HG03558 (cell line): Measurements from ENCODE around the gene PSTPIP1.

Experiments
- ATAC-seq: cut with Tn5 transposase; IDR thresholded peaks from one replicate; pipeline ENCODE4 v1.9.1; 2021; ENCODE audit warnings: moderate number of reproducible peaks; ENCODE audit not compliant: unreplicated experiment; ENCODE audit errors: extremely low read depth

Gene PSTPIP1

DNA sequence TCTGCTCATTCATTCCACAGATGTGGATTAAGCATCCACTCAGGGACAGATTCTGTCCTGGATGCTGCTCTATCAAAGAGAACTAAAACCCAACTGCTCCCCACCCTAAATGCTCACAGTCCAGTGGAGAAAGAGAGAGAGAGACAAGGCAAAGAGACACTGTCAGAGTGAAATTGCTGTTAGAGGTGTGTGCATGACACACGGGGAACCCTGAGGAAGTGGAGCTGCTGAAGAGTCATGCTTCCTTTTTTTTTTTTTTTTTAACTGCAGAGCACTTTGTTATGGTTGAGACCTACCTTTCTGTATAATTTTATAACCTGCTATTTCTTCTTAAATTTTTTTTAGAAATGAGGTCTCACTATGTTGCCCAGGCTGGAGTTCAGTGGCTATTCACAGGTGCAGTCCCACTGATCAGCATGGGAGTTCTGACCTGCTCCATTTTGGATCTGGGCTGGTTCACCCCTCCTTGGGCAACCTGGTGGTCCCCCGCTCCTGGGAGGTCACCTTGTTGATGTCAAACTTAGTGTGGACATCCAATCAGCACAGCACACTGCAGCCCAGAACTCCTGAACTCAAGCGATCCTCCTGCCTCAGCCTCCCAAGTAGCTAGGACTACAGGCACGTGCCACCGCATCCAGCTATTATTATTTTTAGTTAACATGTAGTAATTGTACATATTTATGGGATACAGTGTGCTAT lies 18.2 kb upstream of the PSTPIP1 start:
- no peak for ATAC-seq

DNA sequence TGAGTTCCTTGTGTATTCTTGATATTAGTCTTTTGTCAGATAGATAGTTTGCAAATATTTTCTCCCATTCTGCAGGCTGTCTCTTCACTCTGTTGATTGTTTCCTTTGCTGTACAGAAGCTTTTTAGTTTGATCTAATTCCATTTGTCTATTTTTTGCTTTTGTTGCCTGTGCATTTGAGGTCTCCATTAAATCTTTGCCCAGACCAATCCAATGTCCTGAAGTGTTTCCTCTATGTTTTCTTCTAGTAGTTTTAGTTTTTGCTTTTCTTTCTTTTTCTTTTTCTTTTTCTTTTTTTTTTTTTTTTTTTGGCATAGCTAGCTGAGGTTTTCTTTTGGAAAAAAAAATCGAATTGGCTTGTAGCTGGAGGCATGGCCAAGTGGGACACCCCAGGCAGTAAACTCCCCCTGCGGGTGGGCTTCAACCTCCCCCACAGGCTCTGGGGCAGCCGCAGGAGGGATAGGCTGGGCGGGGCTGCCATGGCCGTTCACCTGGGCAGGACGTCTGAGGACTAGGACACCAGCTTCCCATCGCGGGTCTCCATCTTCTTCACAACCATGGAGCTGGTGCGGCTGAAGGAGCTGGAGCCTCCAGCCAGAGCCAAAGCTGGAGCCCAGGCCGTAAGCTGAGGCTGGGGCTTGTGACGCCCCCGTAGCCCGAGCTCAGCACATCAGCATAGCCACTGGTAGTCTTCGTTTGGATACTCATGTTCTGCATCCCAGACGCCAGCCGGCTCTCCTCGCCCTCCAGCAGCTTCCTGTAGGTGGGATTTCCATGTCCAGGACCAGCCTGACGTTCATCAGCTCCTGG lies 16.2 kb upstream of the PSTPIP1 start:
- ATAC-seq = no peak

- no peak for ATAC-seq
These were observed 15.5 kb upstream of the PSTPIP1 start for GRCh38 chr15:76979331-76979925.

DNA sequence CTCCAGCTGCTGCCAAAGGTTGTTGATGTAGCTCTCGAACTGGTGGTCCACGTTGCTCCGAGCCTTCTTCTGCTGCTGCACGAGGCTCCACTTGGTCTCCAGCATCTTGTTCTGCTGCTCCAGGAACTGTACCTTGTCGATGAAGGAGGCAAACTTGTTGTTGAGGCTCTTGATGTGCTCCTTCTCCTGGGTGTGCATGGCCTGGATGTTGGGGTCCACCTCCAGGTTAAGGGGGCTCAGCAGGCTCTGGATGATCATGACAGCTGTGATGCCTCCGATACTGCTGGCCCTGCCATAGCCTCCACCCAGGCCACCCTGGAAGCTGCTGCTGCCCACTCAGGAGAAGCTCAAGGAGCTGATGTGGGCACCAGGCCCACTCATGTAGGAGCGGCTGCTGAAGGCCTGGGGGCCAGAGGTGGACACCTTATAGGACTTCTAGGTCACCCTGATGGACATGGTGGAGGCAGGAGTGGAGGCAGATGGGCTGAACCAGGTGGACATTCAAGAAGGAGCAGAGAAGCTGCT lies 14.9 kb upstream of the PSTPIP1 start:
- no peak for ATAC-seq

GRCh38 chr15:76982356-76982755 lies 12.6 kb upstream of the PSTPIP1 start:
- ATAC-seq = no peak

DNA sequence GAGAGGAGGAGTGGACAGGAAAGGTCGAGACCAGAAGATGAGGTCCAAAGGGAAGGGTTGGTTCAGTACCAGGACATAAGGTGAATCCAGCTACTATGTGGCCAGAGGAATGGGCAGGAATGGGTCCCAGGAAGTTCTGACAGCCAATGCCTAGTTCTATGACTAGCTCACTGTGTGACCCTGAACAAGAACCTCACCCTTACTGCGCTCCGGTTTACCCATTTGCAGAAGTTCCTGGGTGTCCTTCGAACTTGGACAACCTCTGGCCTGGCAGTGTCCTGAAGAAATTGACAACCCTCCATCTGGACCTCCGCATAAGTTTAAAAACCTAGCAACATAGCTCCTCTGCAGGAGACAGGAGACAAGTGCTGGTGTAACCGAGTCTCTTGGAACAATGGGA lies 12.2 kb upstream of the PSTPIP1 start:
- no peak for ATAC-seq

DNA sequence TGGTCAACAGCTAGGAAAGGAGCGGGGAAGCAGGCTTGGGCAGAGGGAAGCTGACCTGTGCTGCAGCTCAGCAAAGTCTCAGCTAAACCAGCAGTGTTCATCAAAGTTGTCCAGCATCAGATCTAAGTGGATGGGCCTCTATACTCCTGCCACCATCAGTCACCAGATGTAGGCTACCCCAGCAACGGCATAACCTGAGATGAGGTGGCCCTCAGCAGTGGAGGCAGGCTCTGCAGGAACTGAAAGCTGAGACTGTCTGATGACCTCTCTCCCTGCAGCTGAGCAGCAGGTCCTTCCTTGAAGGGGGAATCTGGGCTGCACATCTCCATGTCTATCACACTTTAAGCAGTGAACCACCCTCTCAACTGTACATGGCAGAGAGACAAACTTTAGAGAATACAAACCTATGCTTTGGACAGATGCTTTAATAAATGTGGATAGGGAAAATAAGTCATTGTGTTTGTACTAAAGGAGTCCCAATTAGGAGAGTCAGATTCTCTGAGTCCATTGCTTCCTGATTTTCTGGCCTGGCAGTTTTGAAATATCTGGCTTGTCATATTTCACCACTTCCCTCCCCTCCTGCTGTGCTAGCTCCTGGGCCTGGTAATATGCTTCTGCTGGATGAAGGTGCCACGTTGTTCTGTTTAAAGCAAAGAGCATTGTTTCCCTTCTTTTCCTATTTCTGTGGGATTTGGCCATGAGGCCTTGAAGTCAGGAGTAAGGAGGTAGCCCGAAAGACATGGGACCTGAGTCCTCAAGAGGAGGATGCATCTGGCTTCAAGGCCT lies 11.1 kb upstream of the PSTPIP1 start:
- ATAC-seq = no peak

DNA sequence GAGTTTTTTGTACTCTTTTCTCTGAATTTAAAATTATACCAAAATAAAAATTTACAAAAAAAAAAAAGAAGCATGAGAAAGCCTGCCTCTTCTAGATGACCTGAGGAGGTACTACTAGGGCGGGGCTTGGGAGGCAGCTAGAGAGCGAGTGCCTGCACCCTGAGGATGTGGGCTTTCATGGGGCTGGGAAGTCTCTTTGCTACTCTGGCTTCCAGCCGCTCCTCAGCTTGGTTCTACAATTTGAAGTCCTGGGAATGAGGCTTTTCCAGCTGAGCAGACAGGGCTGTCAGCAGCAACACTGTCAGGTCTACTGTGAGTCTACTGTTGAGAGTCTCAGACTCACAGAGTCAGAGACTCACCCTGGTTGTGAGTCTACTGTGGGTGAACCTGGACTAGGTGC lies 8.2 kb upstream of the PSTPIP1 start:
- no peak for ATAC-seq

DNA sequence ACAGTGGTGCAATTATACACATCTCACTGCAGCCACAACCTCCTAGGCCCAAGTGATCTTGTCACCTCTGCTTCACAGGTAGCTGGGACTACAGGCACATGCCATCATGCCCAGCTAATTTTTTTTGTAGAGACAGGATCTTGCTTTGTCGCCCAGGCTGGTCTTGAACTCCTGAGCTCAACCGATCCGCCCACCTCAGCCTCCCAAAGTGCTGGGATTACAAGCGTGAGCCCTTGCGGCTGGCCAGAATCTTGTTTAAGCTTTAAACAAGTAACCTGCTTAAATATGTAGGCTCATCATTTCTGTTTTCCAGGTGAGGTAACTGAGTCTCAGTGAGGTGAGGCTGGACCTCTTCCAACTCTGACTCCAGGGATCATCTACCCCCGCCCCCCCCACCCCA lies 7.7 kb upstream of the PSTPIP1 start:
- no peak for ATAC-seq

- peak; percentile 74 for ATAC-seq
These were observed 6.7 kb upstream of the PSTPIP1 start for GRCh38 chr15:76987896-76988860.

- no peak for ATAC-seq
These were observed 5.8 kb upstream of the PSTPIP1 start for GRCh38 chr15:76988867-76989780.

GRCh38 chr15:76991048-76991447 lies 3.9 kb upstream of the PSTPIP1 start:
- no peak for ATAC-seq

DNA sequence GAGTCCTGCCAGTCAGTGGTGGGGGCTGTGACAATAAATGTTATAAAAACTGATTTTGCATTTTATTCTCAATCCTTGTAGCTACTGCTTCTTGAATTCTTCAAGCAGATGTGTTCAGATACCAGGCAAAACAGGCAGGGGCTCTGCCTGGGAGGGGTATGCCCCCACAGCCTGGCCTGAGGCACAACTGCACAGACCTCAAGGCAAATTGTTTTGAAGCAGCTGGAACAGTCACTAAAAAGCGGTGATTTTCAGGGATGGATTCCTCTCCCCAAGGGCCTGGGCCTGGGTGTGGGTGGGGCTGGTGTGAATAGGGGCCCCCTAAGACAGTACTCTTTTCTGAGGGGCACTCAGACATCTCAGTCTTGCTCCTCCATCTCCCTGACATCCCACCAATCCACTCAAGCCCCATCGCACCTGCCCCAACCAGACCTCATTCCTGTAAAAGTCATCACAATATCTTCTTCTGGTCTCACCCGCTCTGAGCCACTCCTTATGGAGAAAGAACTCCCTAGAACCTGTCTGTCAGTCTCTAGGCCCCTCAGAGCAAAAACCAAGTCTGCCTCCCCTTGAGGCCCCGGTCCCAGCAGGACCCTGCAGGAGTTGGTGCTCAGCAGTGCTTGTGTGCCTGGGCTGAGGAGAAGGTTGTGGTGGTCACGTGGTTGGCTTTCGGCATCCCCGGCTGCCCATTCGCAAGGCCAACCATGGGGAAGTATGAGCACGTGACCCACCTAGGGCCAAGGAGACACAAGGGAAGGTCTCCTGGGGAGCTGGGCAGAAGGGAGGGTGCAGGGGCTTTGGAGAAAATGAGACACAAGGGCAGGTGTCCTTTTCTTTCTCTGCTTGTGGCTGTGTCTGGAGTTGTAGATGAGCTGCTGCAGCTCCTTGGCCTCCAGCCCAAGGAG lies 2.9 kb upstream of the PSTPIP1 start:
- no peak for ATAC-seq

DNA sequence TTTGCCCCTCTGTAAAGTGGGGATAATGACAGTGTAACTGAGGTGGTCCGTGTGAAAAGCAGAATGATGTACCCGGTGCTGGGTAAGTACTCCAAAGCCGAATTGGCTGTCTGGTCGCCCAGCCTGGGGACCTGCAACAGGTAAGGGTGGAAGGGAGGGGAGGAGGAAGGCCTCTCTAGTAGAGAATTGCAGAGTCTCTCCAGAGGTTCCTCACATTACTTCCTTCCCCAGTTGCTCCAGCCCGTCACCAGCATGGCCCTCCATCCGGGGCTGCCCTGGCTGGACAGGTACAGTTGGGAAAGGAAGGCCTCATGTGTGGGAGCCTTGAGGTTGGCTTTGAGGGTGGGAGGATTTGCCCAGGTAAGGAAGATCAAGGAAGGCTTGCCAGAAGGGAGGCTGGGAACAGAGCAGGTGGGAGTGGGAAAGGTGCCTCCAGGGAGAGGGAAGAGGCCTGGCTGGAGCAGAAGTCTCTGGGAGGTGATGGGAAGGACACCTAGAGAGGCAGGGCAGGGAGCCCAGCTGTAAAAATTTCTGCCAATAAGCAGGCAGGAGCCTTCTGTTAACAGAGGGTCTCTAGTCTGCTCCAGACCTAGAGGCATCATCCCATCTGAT lies 1.7 kb upstream of the PSTPIP1 start:
- no peak for ATAC-seq

DNA sequence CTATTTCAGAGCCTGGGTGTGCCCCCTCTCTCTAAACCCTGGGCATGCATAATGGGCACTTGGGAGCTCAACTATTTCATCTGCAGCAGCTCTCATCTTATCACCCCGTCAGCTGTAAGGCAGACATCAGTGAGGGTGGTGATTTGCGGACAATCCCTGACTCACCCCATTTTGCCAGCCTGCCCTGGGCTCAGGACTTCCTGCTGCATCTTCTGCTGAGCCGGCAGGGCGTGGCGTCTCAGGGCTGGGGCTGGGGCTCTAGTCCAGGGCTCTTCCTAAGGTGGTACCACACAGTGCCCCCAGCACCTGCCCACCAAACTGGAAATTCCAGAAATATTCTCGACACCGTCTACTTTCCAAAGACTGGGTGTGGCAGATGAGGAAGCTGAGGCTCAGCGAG lies 925 bp upstream of the PSTPIP1 start:
- no peak for ATAC-seq

DNA sequence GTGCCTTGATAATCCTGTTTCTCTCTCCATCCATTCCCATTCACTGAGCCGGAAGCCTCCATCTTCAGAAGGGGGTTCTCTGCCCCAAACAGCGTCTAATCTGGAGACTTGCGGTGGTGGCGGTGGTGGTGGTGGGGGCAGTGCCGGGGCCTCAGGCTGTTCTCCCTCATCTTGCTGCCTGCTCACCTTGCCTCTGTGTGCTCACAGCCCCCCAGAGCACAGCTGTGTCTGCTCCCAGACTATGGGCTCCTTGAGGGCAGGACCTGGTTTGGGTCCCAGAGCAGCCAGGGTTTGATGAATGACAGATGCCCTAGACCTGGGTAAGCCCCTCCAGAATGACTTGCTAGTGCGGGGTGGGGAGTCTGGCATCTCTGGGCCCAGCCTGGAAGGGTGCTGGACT lies 430 bp upstream of the PSTPIP1 start:
- ATAC-seq = no peak

GRCh38 chr15:76996076-76996525 lies 1.2 kb downstream of the PSTPIP1 start:
- no peak for ATAC-seq
